GM23248 (cell line): Measurements from ENCODE around the gene LRRC1.

Experiments used
- EZH2 ChIP-seq: fragments of 200-600 bp; sonication (generic); IDR thresholded peaks from 2 replicates; pipeline ENCODE4 v1.6.1; 2018; ENCODE audit warnings: antibody characterized with exemption, mild to moderate bottlenecking; ENCODE audit not compliant: insufficient read depth, poor library complexity, severe bottlenecking
- EZH2phosphoT487 ChIP-seq: fragments of 200-600 bp; sonication (generic); IDR thresholded peaks from 2 replicates; pipeline ENCODE4 v1.6.1; 2018; ENCODE audit warnings: antibody characterized with exemption, moderate library complexity, mild to moderate bottlenecking, low read depth; ENCODE audit not compliant: insufficient read depth

GRCh38 chr6:53934023-53934422, 139.2 kb downstream of the LRRC1 start:
- no peak for TF ChIP-seq EZH2phosphoT487
- no peak for TF ChIP-seq EZH2
